H1 (cell line): Measurements from ENCODE around the gene ARHGEF7.

Experiments used
- CHD2 ChIP-seq: IDR thresholded peaks from 2 replicates; pipeline ENCODE4 v1.6.1; 2012; ENCODE audit warnings: low read length, improper control_type of control experiment
- CTCF ChIP-seq, 3 experiments: IDR thresholded peaks; 1 replicate in 2 of 3; 2 replicates in 1 of 3; pipeline versions ENCODE4 v1.5.1 to v1.6.1; 2011; ENCODE audit warnings: low read length in 3 of 3, mild to moderate bottlenecking in 3 of 3, inconsistent platforms in 2 of 3, low read depth in 1 of 3, moderate library complexity in 1 of 3; ENCODE audit not compliant: insufficient read depth in 1 of 3; ENCODE audit errors: control extremely low read depth in 1 of 3
- EP300 ChIP-seq, 2 experiments: IDR thresholded peaks; 1 replicate in 1 of 2; 2 replicates in 1 of 2; pipeline ENCODE4 v1.6.1; 2011 to 2012; ENCODE audit warnings: low read depth in 2 of 2, low read length in 2 of 2, mild to moderate bottlenecking in 2 of 2, borderline replicate concordance in 1 of 2, inconsistent platforms in 1 of 2, moderate library complexity in 1 of 2
- GABPA ChIP-seq: IDR thresholded peaks from 2 replicates; pipeline ENCODE4 v1.6.1; 2011; ENCODE audit warnings: mild to moderate bottlenecking, low read length, moderate library complexity, borderline replicate concordance; ENCODE audit not compliant: insufficient read depth
- MAX ChIP-seq: IDR thresholded peaks from 2 replicates; pipeline ENCODE4 v1.6.1; 2012; ENCODE audit warnings: inconsistent platforms
- NRF1 ChIP-seq: IDR thresholded peaks from 2 replicates; pipeline ENCODE4 v1.6.1; 2011; ENCODE audit warnings: mild to moderate bottlenecking, low read depth, low read length, improper control_type of control experiment
- POLR2A ChIP-seq, 2 experiments: IDR thresholded peaks; 1 replicate in 1 of 2; 2 replicates in 1 of 2; pipeline ENCODE4 v1.6.1; 2011; ENCODE audit warnings: low read depth in 2 of 2, low read length in 2 of 2, mild to moderate bottlenecking in 2 of 2; ENCODE audit errors: control extremely low read depth in 1 of 2
- POLR2AphosphoS5 ChIP-seq: IDR thresholded peaks from 2 replicates; pipeline ENCODE4 v1.6.1; 2011; ENCODE audit warnings: low read depth, low read length
- SIN3A ChIP-seq, 2 experiments: IDR thresholded peaks in 1 of 2; conservative IDR thresholded peaks in 1 of 2; 2 replicates each; pipeline ENCODE4 v1.6.1; 2011 to 2012; ENCODE audit warnings: low read length in 2 of 2, improper control_type of control experiment in 1 of 2, low read depth in 1 of 2, mild to moderate bottlenecking in 1 of 2
- SP4 ChIP-seq: IDR thresholded peaks from 2 replicates; pipeline ENCODE4 v1.6.1; 2012; ENCODE audit warnings: low read length, inconsistent platforms
- TBP ChIP-seq: IDR thresholded peaks from 2 replicates; pipeline ENCODE4 v1.6.1; 2011; ENCODE audit warnings: low read depth, low read length, improper control_type of control experiment
- TCF12 ChIP-seq: IDR thresholded peaks from 2 replicates; pipeline ENCODE4 v1.6.1; 2011; ENCODE audit warnings: low read depth, mild to moderate bottlenecking, low read length

GRCh38 chr13:111131048-111131447 lies 15.9 kb downstream of the ARHGEF7 start:
- no peak for TF ChIP-seq POLR2AphosphoS5
- no peak for TF ChIP-seq CTCF (IDR thresholded peaks at IDR 0.05; ENCODE audit: control extremely low read depth in 1 of 3, insufficient read depth in 1 of 3, low read depth in 1 of 3, low read length in 3 of 3)
- TF ChIP-seq CHD2 = no peak
- TF ChIP-seq GABPA = no peak
- TF ChIP-seq SP4 = no peak
- TF ChIP-seq EP300 (IDR thresholded peaks at IDR 0.05; ENCODE audit: borderline replicate concordance in 1 of 2, low read depth in 2 of 2, low read length in 2 of 2) = no peak
- TF ChIP-seq TBP = no peak
- TF ChIP-seq TCF12 = no peak
- no peak for TF ChIP-seq POLR2A (IDR thresholded peaks at IDR 0.05; ENCODE audit: control extremely low read depth in 1 of 2, low read depth in 2 of 2, low read length in 2 of 2)
- TF ChIP-seq MAX = no peak
- no peak for TF ChIP-seq NRF1
- no peak for TF ChIP-seq SIN3A (conservative IDR thresholded peaks at IDR 0.05 in 1 of 2, IDR thresholded peaks at IDR 0.05 in 1 of 2; ENCODE audit: low read depth in 1 of 2, low read length in 2 of 2)
